CD4-positive, alpha-beta T cell (primary cell): ENCODE results near the gene CCL4L2. TPM values are rescaled to one million over a fixed set of nuclear protein-coding genes. Genes with fewer than 3 reads are reported as not detected.
"Not testable (repeated sequence)": the region's sequence is repeated elsewhere in the genome, so short reads cannot be mapped to it uniquely, and the experiment has no call there.

Experiments used
- ATAC-seq: fragments of 200-7000 bp; cut with Tn5 transposase; one replicate; pipeline ENCODE4 v1.10.0; 2022; ENCODE audit warnings: mild to moderate bottlenecking; ENCODE audit not compliant: poor library complexity
- CTCF ChIA-PET: fragments of 350-600 bp; sonication (Branson Sonifier 250); formaldehyde crosslinking; loops from one replicate; lab custom pipeline; 2021; ENCODE audit warnings: antibody characterized with exemption, inconsistent platforms; lab: Charles Lee
- POLR2A ChIA-PET: fragments of 350-600 bp; sonication (Branson Sonifier 250); formaldehyde crosslinking; loops from one replicate; lab custom pipeline; 2021; ENCODE audit warnings: antibody characterized with exemption, inconsistent platforms; lab: Charles Lee
- DNase-seq, 14 experiments: peaks; one replicate each; pipeline ENCODE4 v3.0.0-alpha.2; 2013 to 2020; ENCODE audit warnings: mixed read lengths in 2 of 14
- H3K27ac ChIP-seq, 2 donors: one replicate each; pipeline versions ENCODE4 v1.5.1 to v1.7.0; 2013; ENCODE audit warnings: low read length in 2 of 2, low read depth in 1 of 2, mild to moderate bottlenecking in 1 of 2
- H3K27me3 ChIP-seq, 2 experiments: 1 replicate in 1 of 2; 2 replicates in 1 of 2; pipeline versions ENCODE4 v1.6.1 to v1.7.0; 2013; ENCODE audit warnings: low read length in 2 of 2, control low read depth in 1 of 2, mild to moderate bottlenecking in 1 of 2, moderate library complexity in 1 of 2; ENCODE audit not compliant: insufficient read depth in 2 of 2, control insufficient read depth in 1 of 2
- H3K36me3 ChIP-seq: one replicate; pipeline ENCODE4 v1.6.1; 2013; ENCODE audit warnings: low read length, control low read depth; ENCODE audit not compliant: insufficient read depth
- H3K4me1 ChIP-seq: one replicate; pipeline ENCODE4 v1.6.1; 2013; ENCODE audit warnings: low read length, control low read depth; ENCODE audit not compliant: insufficient read depth
- H3K4me3 ChIP-seq: one replicate; pipeline ENCODE4 v1.5.1; 2013; ENCODE audit warnings: mild to moderate bottlenecking, low read length, moderate library complexity
- H3K9me3 ChIP-seq, 2 experiments: 1 replicate in 1 of 2; 2 replicates in 1 of 2; pipeline versions ENCODE4 v1.6.1 to v1.7.0; 2013; ENCODE audit warnings: low read length in 2 of 2, mild to moderate bottlenecking in 2 of 2, control low read depth in 1 of 2, moderate library complexity in 1 of 2; ENCODE audit not compliant: control insufficient read depth in 1 of 2, insufficient read depth in 1 of 2
- H3K27ac Mint-ChIP-seq: one replicate; pipeline ENCODE4 v1.8.0; 2020; ENCODE audit warnings: mixed read lengths
- H3K27me3 Mint-ChIP-seq: one replicate; pipeline ENCODE4 v1.8.0; 2021; ENCODE audit warnings: mixed read lengths
- H3K36me3 Mint-ChIP-seq: one replicate; pipeline ENCODE4 v1.8.0; 2021; ENCODE audit warnings: low read depth, mixed read lengths
- H3K4me1 Mint-ChIP-seq: one replicate; pipeline ENCODE4 v1.8.0; 2021; ENCODE audit warnings: low read depth, mixed read lengths
- H3K4me3 Mint-ChIP-seq: one replicate; pipeline ENCODE4 v1.8.0; 2020; ENCODE audit warnings: mild to moderate bottlenecking, mixed read lengths
- H3K9me3 Mint-ChIP-seq: one replicate; pipeline ENCODE4 v1.8.0; 2020; ENCODE audit warnings: mixed read lengths
- CTCF ChIP-seq: fragments of 200-600 bp; IDR thresholded peaks from one replicate; pipeline ENCODE4 v1.8.0; 2022; ENCODE audit warnings: antibody characterized with exemption, mild to moderate bottlenecking
- intact Hi-C, 2 experiments: fragments of 100-400 bp; cut with DNase I in 1 of 2; cut with micrococcal nuclease in 1 of 2; formaldehyde crosslinking; loops; one replicate each; pipeline versions ENCODE4 v1.15.1 to v1.9.0; 2023 to 2025; cut with DNase I, micrococcal nuclease
- total RNA-seq, 174 experiments: library from RNA in 2 of 174; stranded (reverse) in 2 of 174; gene quantifications; one replicate each; pipeline ENCODE4 v1.2.3 and lab custom pipeline; 2021 to 2026

CCL4L2 gene
- total RNA-seq, 2 experiments from 2014 or later: 0.25 TPM; not detected in 1

GRCh38 chr17:36190549-36191330 is 20.1 kb upstream of the CCL4L2 start:
- H3K36me3 Mint-ChIP-seq, H3K36me3 ChIP-seq, H3K27me3 Mint-ChIP-seq, H3K27ac ChIP-seq, DNase-seq, CTCF ChIA-PET, H3K27ac Mint-ChIP-seq, H3K4me1 Mint-ChIP-seq, H3K4me3 ChIP-seq, H3K4me1 ChIP-seq, H3K4me3 Mint-ChIP-seq, H3K9me3 ChIP-seq, intact Hi-C loops, ATAC-seq, H3K9me3 Mint-ChIP-seq, POLR2A ChIA-PET: not testable (repeated sequence)
- H3K27me3 ChIP-seq: peaks cover 9 to 17% of the 10 kb centered on the region in 2 experiments

GRCh38 chr17:36193216-36193775 is 17.6 kb upstream of the CCL4L2 start:
- H3K27me3 ChIP-seq: peaks cover 3 to 15% of the 10 kb centered on the region in 2 experiments
- Mint-ChIP-seq H3K4me3 (no peak overlapping the region), H3K4me1 (no peaks in the 10 kb centered on the region), H3K27me3 (peaks cover 9% of the 10 kb centered on the region), H3K36me3 (no peaks in the 10 kb centered on the region), H3K9me3 (no peaks in the 10 kb centered on the region), H3K27ac (no peak overlapping the region)
- ChIA-PET CTCF (no interaction called here), POLR2A (no interaction called here)
- H3K4me3 ChIP-seq: no peak overlapping the region
- no peak overlapping the region for H3K27ac ChIP-seq
- no peaks in the 10 kb centered on the region for H3K9me3 ChIP-seq
- intact Hi-C loops: no loop called here
- no peak for ATAC-seq
- H3K4me1 ChIP-seq: no peaks in the 10 kb centered on the region
- no peak for DNase-seq
- H3K36me3 ChIP-seq: no peaks in the 10 kb centered on the region
- no peak for TF ChIP-seq CTCF

- H3K4me3 ChIP-seq, H3K4me1 ChIP-seq, H3K4me3 Mint-ChIP-seq, H3K27me3 Mint-ChIP-seq, POLR2A ChIA-PET, H3K9me3 ChIP-seq, H3K36me3 Mint-ChIP-seq, CTCF ChIA-PET, H3K36me3 ChIP-seq, H3K27ac Mint-ChIP-seq, intact Hi-C loops, H3K27ac ChIP-seq, H3K9me3 Mint-ChIP-seq, H3K4me1 Mint-ChIP-seq, ATAC-seq, DNase-seq: not testable (repeated sequence)
- peaks cover 3 to 13% of the 10 kb centered on the region in 2 experiments for H3K27me3 ChIP-seq
These were observed 16.6 kb upstream of the CCL4L2 start for GRCh38 chr17:36194147-36194831.

GRCh38 chr17:36194832-36195433 is 15.9 kb upstream of the CCL4L2 start:
- H3K9me3 ChIP-seq, POLR2A ChIA-PET, ATAC-seq, H3K4me3 Mint-ChIP-seq, H3K4me1 ChIP-seq, H3K4me3 ChIP-seq, CTCF ChIA-PET, H3K27ac ChIP-seq, H3K27me3 Mint-ChIP-seq, H3K9me3 Mint-ChIP-seq, H3K27ac Mint-ChIP-seq, H3K36me3 Mint-ChIP-seq, H3K4me1 Mint-ChIP-seq, DNase-seq, intact Hi-C loops, H3K36me3 ChIP-seq: not testable (repeated sequence)
- H3K27me3 ChIP-seq: peaks cover 3 to 13% of the 10 kb centered on the region in 2 experiments
